ENCODE data around the gene ZNF384. TPM values are rescaled to one million over a fixed set of nuclear protein-coding genes. Genes with fewer than 3 reads are reported as not detected.

ZNF384 gene
- total RNA-seq, 2 experiments from 2014 or later, result 76.3 to 76.4 TPM

DNA sequence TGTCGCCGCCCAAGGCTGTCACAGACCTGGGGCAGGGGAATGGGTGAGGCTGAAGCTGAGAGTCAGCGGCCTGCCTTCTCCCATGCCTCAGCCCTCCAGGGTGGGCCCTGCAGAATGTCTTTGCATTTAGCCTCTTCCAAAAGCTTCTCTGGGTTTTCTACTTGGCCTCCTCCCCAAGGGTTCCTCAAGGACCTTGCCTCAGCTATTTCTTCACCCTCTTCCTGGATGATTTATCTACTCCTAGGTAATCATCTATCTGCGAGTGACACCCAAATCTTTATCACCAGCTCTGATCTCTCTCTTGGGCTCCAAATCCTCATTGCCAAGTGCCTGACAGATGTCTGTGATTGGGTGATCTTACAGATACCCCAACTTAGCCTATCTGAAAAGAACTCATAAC lies 48.7 kb downstream of the ZNF384 start:
- Mint-ChIP-seq H3K27me3 (peaks cover 10% of the 10 kb centered on the region), H3K9me3 (ENCODE audit: low read depth) (peaks cover 14% of the 10 kb centered on the region), H3K4me1 (peaks cover 10% of the 10 kb centered on the region), H3K36me3 (peaks cover 15% of the 10 kb centered on the region), H3K27ac (no peak overlapping the region), H3K4me3 (no peak overlapping the region)
- ATAC-seq (no peak), DNase-seq (no peak)
- CTCF ChIA-PET, result interaction anchor here (1.0 to 1.1 kb wide), 2 partner anchors 13 to 52 kb away, joined by 3 to 4 read pairs; no protein-coding TSS in a partner anchor

DNA sequence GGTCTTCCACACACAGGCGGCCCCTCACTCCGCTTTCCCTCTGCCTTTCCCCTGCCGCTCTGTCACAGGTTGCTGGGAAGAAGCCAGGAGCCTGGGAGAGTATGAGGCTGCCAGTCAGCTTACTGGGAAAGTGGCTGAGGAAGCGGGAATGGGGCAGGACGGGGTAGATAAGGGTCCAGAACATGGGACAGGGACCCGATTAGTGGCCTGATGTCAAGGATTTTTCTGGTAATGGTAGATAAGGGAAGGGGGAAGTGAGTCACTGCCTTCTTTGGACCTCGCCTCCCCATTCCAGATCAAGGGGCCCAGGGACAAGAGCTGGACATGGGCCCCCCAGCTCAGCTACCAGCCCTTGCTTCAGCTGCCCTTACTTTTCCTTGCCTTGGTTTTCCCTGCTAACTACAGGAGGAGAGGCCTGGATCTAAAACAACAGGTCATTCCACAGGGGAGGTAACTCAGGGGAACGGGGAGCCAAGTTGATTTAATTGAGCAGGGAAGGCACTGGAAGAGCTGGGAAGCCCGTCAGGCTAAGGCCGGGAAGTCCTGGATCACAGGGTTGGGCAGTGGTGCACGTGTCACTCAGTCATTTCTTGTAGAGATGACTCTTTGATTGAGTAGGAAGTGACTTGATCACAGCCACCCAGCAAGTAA lies 49.9 kb downstream of the ZNF384 start:
- peaks cover 10% of the 10 kb centered on the region for H3K27me3 Mint-ChIP-seq
- no peak for DNase-seq
- CTCF ChIA-PET, result no interaction called here
- H3K36me3 Mint-ChIP-seq, result peaks cover 10% of the 10 kb centered on the region
- H3K4me1 Mint-ChIP-seq, result peaks cover 18% of the 10 kb centered on the region
- H3K4me3 Mint-ChIP-seq, result no peak overlapping the region
- no peak for ATAC-seq
- H3K9me3 Mint-ChIP-seq (ENCODE audit: low read depth), result peaks cover 9% of the 10 kb centered on the region
- no peak overlapping the region for H3K27ac Mint-ChIP-seq

DNA sequence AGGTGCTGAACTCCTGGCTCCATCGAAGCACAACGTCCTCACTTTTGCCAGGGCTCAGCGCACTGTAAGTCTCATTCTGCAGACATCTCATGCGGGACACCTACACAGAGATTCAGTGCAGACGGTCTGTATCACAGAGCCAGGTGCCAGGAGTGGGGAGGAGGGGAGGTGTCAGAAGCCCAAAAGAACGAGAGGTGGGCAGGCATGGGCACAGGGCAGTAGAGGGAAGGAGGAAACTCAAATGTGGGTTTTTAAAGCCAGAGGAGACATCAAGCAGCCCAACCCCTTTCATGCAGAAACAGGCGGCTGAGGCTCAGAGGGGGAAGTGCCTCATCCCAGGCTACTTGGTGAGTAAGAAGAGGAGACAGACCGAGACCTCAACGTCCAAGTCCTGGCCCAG lies 50.9 kb downstream of the ZNF384 start:
- H3K36me3 Mint-ChIP-seq, result peaks cover 4% of the 10 kb centered on the region
- peaks cover 21% of the 10 kb centered on the region for H3K4me1 Mint-ChIP-seq
- ATAC-seq (no peak), DNase-seq (no peak)
- peaks cover 10% of the 10 kb centered on the region for H3K27me3 Mint-ChIP-seq
- H3K4me3 Mint-ChIP-seq, result no peak overlapping the region
- H3K27ac Mint-ChIP-seq, result no peak overlapping the region
- CTCF ChIA-PET, result no interaction called here
- H3K9me3 Mint-ChIP-seq (ENCODE audit: low read depth), result peaks cover 3% of the 10 kb centered on the region

DNA sequence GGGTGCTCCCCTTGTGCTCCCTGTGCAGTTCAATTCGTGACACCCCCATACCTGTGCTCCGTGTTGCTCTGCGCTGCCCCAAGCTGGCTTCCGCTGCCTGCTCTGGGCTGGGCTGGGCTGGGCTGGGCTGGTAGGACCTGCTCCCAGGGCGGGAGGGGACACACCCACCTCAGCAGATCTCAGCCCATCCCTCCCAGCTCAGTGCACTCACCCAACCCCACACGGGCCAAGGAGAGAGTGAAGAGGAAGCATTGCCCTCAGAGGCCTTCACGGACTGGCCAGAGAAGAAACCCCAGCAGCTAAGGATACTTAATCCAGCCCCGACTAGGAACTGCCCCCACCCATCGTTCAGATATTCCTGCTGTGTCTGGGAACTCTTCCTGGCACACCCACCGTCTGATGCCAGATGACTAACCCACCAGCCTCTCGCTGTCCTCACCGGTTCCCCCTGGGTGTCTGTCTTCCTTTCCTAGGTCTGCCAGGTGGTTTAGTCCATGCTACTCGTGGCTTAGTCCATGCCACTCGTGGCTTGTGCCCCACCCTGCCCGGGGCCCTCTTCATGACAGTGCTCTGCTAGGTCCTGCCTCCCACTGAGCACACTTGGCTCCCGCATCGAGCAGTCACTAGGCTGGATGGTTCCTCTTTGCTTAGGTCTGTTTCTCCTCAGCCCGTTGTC lies 53.2 kb downstream of the ZNF384 start, which contains the start of gene LPAR5:
Gene LPAR5 (minus strand): TSS at position 104 of the 676 bp plus-strand sequence. CDS start 14,711 bp downstream, outside the sequence.
- H3K36me3 Mint-ChIP-seq, result peaks cover 4% of the 10 kb centered on the region
- CTCF ChIA-PET, result interaction anchor here (1.0 to 2.1 kb wide), 8 partner anchors 14 to 131 kb away, joined by 3 to 8 read pairs (median 4); partner anchors contain the start of genes PTMS and ZNF384
- H3K9me3 Mint-ChIP-seq (ENCODE audit: low read depth), result no peaks in the 10 kb centered on the region
- H3K27ac Mint-ChIP-seq, result peak within 1 kb of the TSS; percentile 92
- peak within 1 kb of the TSS; percentile 77 for H3K4me3 Mint-ChIP-seq
- DNase-seq (peak; percentile 79), ATAC-seq (peak; percentile 68)
- no peaks in the 10 kb centered on the region for H3K27me3 Mint-ChIP-seq
- peaks cover 44% of the 10 kb centered on the region for H3K4me1 Mint-ChIP-seq

DNA sequence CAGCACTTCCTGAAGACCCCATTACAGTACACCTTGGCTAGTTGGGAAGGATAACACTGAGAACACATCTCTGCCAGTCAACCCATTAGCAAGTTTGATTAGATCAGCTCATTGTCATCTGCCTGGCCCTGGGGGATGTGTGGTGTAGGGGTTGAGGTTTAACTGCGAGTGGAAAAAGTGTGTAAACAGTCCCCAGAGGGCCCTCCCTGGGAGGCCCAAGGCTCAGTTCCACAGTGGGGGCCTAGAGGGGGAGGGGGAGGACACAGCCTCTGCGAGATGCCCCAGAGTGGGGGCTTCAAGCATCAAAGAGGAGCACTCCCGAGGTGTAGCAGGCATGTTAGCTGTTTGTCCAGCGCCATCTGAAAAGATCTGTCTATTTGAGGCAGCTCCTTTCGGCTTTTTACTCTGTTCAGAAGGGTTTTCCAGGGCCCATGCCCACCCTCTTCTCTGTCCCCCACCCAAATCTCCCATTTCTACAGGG lies 53.8 kb downstream of the ZNF384 start:
- Mint-ChIP-seq H3K27ac (peak overlapping the region; percentile 92), H3K4me3 (peak overlapping the region; percentile 77), H3K36me3 (peaks cover 4% of the 10 kb centered on the region), H3K4me1 (peaks cover 50% of the 10 kb centered on the region), H3K9me3 (ENCODE audit: low read depth) (no peaks in the 10 kb centered on the region), H3K27me3 (no peaks in the 10 kb centered on the region)
- CTCF ChIA-PET, result interaction anchor here (0.8 to 2.1 kb wide), 11 partner anchors 12 to 190 kb away, joined by 3 to 8 read pairs (median 4); partner anchors contain the start of genes PTMS and ZNF384
- peak; percentile 85 for DNase-seq
- peak; percentile 75 for ATAC-seq

DNA sequence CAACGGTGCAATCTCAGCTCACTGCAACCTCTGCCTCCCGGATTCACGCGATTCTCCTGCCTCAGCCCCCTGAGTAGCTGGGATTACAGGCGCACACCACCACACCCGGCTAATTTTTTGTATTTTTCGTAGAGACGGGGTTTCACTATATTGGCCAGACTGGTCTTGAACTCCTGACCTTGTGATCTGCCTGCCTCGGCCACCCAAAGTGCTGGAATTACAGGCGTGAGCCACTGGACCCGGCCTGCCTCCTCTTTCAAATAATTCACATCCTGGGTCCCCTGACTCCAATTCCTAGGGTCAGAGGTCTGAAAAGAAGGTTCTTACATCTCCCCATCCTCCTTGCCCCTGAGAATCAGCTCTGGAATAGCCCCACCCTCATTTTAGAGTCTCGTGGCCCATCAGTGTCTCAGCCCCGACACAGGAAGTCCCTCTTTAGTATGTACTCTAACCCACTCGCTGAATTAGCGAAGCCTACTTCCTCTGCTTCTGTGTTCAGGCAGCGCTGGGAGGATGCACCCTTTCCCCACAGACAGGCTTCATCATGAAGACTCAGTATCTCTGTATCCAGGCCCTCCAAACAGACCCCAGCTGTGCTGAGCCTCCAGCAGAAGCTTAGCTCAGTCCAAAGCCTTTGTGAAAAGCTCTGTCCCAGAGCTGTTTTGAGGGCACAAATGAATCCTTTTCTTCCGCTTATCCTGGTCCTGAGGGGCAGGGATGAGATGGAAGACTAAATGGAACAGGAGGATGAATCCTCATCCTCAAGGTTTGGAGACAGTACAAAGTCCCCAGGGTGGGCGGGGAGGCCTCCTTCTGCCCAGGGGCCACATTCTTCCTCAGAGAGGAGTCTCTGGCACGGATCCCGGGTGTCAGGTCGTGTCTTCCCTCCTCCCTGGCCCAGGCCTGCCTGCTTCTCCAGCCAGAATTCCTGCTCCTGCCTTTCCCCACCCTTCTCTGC lies 56.9 kb downstream of the ZNF384 start:
- DNase-seq (peak; percentile 78), ATAC-seq (peak; percentile 66)
- peak overlapping the region; percentile 80 for H3K4me3 Mint-ChIP-seq
- CTCF ChIA-PET, result interaction anchor here (0.7 to 3.0 kb wide), 8 partner anchors 11 to 134 kb away, joined by 3 to 12 read pairs (median 6); partner anchors contain the start of gene PTMS
- peaks cover 60% of the 10 kb centered on the region for H3K4me1 Mint-ChIP-seq
- peak overlapping the region; percentile 99 for H3K27ac Mint-ChIP-seq
- H3K27me3 Mint-ChIP-seq, result no peaks in the 10 kb centered on the region
- no peaks in the 10 kb centered on the region for H3K9me3 Mint-ChIP-seq (ENCODE audit: low read depth)
- H3K36me3 Mint-ChIP-seq, result peaks cover 6% of the 10 kb centered on the region

DNA sequence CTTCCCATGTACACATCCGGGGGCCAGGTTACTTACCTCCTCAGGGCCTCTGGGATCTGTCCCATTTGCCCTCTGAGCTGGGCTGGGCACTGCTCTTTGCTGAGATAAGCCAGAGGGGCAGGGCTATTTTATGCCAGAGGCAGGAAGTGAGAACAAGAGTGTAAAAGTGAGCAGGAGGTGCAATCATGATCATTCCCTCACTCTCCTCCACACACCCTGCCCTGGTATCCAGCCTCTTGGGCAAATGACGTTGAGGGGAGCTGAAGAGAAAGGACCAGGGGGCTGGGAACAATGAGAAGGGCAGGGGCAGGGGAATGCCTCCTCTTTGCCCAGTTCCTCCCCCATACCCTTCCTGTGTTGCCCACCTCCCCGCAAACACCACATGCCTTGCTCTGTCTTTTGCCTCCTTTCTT lies 57.6 kb downstream of the ZNF384 start:
- DNase-seq (peak; percentile 54), ATAC-seq (peak; percentile 25)

DNA sequence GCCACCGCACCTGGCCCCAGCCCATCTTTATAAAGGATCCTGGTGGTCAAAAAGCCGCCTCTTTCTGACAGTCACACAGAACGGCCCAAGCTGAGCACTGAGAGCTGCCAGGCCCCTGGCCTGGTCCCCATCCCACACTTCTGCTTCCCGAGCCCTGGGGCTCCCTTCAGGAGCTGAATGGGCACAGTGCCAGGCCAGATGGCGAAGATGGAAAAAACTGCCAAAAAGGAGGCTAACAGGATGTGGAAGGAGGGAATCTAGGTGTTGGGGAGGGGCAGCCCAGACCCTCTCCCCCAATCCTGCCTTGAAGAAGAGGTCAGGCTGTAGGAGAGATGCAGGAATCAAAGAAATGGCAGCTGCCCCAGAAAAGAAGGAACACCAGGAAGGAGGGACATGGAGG lies 58.4 kb downstream of the ZNF384 start:
- no peak for ATAC-seq

More for the DNA sequence above, 57.6 kb downstream of the ZNF384 start:
- no peaks in the 10 kb centered on the region for H3K27me3 Mint-ChIP-seq
- H3K4me1 Mint-ChIP-seq, result peaks cover 65% of the 10 kb centered on the region
- H3K27ac Mint-ChIP-seq, result peak overlapping the region; percentile 99
- H3K4me3 Mint-ChIP-seq, result peak overlapping the region; percentile 80
- H3K9me3 Mint-ChIP-seq (ENCODE audit: low read depth), result no peaks in the 10 kb centered on the region
- CTCF ChIA-PET, result interaction anchor here (0.6 to 3.0 kb wide), 9 partner anchors 11 to 135 kb away, joined by 3 to 12 read pairs (median 6); partner anchors contain the start of gene PTMS
- H3K36me3 Mint-ChIP-seq, result peaks cover 7% of the 10 kb centered on the region

DNA sequence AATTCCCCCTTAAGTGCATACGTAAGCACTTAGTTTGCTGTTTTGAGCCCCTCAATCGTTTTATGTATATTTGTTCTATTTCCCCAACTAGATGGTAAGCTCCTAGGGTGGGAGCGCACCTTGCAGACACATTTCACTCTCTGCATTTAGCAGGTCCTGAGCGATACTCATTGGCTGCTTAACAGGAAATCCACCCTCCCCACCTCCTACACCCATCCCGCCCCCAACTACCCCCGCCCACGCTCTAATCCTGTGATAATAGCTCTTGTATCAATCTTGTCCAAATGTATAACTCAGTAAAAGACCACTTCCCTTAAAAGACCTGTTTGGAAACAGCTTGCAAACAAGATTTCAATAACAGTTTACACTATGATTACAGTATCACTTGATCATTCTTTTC lies 61.6 kb downstream of the ZNF384 start:
- Mint-ChIP-seq H3K4me1 (peaks cover 49% of the 10 kb centered on the region), H3K27me3 (no peaks in the 10 kb centered on the region), H3K27ac (peak overlapping the region; percentile 79)

More for the DNA sequence above, 58.4 kb downstream of the ZNF384 start:
- peak overlapping the region; percentile 80 for H3K4me3 Mint-ChIP-seq
- peak overlapping the region; percentile 99 for H3K27ac Mint-ChIP-seq
- peaks cover 61% of the 10 kb centered on the region for H3K4me1 Mint-ChIP-seq
- CTCF ChIA-PET, result interaction anchor here (0.6 to 3.0 kb wide), 5 partner anchors 10 to 136 kb away, joined by 3 to 12 read pairs (median 6); no protein-coding TSS in a partner anchor
- H3K36me3 Mint-ChIP-seq, result peaks cover 10% of the 10 kb centered on the region
- H3K27me3 Mint-ChIP-seq, result no peaks in the 10 kb centered on the region
- DNase-seq, result no peak
- no peaks in the 10 kb centered on the region for H3K9me3 Mint-ChIP-seq (ENCODE audit: low read depth)

DNA sequence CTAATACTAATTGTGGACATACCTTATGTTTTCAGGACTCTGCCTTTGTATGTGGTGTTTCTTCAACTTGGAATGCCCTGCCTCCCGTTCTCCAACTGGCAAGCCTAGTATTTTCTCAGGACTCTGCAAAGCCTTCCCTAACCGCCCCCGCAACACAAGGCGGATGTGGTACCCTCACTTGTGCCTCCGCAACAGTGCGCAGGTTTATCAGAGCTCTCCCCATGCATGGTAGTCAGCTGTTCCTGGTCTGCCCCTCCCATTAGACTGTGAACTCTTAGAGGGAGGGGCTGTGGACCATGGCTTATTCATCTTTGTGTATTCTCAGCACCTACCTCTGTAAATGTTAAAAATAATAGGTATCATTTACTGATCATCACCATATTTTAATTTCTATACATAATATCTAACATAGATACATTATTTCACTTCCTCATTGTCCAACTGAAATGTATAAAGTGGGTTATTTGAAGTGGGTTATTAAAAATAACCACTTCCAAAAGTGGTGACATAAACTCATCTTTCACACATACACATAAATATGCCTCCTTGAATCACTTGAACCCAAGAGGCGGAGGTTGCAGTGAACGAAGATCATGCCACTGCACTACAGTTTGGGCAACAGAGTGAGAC lies 62.4 kb downstream of the ZNF384 start:
- Mint-ChIP-seq H3K27me3 (no peaks in the 10 kb centered on the region), H3K4me1 (peaks cover 40% of the 10 kb centered on the region), H3K4me3 (peak overlapping the region; percentile 75), H3K36me3 (peaks cover 10% of the 10 kb centered on the region), H3K27ac (peak overlapping the region; percentile 72), H3K9me3 (ENCODE audit: low read depth) (no peaks in the 10 kb centered on the region)
- CTCF ChIA-PET, result interaction anchor here (1.0 to 1.3 kb wide), 2 partner anchors 13 to 21 kb away, joined by 4 to 5 read pairs; no protein-coding TSS in a partner anchor
- ATAC-seq (no peak), DNase-seq (peak; percentile 59)

More for the DNA sequence above, 61.6 kb downstream of the ZNF384 start:
- no peaks in the 10 kb centered on the region for H3K9me3 Mint-ChIP-seq (ENCODE audit: low read depth)
- H3K36me3 Mint-ChIP-seq, result peaks cover 13% of the 10 kb centered on the region
- peak overlapping the region; percentile 75 for H3K4me3 Mint-ChIP-seq
- CTCF ChIA-PET, result interaction anchor here (0.7 to 1.3 kb wide), 12 partner anchors 11 to 245 kb away, joined by 3 to 5 read pairs (median 4); partner anchors contain the start of genes SPSB2 and ZNF384
- peak; percentile 82 for ATAC-seq
- DNase-seq, result peak; percentile 73

DNA sequence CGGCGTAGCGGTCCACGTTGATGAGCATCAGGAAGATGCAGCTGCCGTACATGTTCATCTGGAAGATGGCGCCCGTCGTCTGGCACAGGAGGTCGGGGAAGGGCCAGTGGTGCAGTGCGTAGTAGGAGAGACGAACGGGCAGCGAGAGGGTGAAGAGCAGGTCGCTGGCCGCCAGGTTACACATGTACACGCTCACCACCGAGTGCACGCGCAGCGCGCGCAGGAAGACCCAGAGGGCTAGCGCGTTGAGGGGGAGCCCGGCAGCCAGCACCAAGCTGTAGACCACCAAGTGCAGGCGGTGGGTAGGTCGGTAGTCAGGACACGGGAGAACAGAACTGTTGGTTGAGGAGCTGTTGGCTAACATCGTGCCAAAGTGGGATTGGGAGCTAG lies 68.3 kb downstream of the ZNF384 start:
- peak overlapping the region; percentile 63 for H3K4me3 Mint-ChIP-seq

More for the DNA sequence above, 68.3 kb downstream of the ZNF384 start:
- Mint-ChIP-seq H3K36me3 (peaks cover 18% of the 10 kb centered on the region), H3K27me3 (no peaks in the 10 kb centered on the region), H3K9me3 (ENCODE audit: low read depth) (no peaks in the 10 kb centered on the region), H3K27ac (peak overlapping the region; percentile 75), H3K4me1 (peaks cover 14% of the 10 kb centered on the region)
- DNase-seq (no peak), ATAC-seq (no peak)
- CTCF ChIA-PET, result interaction anchor here (0.7 to 5.2 kb wide), 15 partner anchors 8 to 204 kb away, joined by 3 to 36 read pairs (median 5); partner anchors contain the start of genes ACRBP, LPAR5 and MLF2

All from activated CD8-positive, alpha-beta memory T cell treated with anti-CD3 and anti-CD28 coated beads, Interleukin-2, amount 10 ng/mL, durations not matched to agents 7 days and 5 days (primary cell).